ENCODE data around the gene FLOT2. TPM values are rescaled to one million over a fixed set of nuclear protein-coding genes. Genes with fewer than 3 reads are reported as not detected.

FLOT2 gene
- total and polyA plus RNA-seq, 4 experiments from 2014 or later, result 216 to 288 (median 254) TPM

DNA sequence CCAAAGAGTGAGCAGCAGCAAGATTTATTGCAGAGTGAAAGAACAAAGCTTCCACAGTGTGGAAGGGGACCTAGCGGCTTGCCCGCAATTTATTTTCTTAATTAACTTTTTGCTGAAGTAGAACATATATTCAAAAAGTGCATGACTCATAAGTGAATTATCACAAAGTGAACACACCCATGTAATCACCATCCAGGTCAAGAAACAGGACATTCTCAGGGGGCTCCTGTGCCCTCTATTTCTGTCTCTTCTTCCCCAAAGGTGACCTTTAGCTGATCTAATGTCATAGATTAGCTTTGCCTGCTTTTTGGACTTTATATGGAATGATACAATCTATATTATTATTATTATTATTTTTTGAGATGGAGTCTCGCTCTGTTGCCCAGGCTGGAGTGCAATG, 22.8 kb downstream of the FLOT2 start:
- H3K4me1 ChIP-seq (ENCODE audit: insufficient read depth, low read length), result peaks cover 16% of the 10 kb centered on the region
- POLR2A ChIA-PET (ENCODE audit: partially characterized antibody), result interaction anchor here (0.6 kb wide), 1 partner anchor 50 kb away, joined by 3 read pairs; no protein-coding TSS in a partner anchor
- no peak overlapping the region for H3K27ac ChIP-seq (ENCODE audit: low read depth, low read length)
- DNase-seq, result no peak
- no peaks in the 10 kb centered on the region for H3K9me3 ChIP-seq (ENCODE audit: control insufficient read depth in 1 of 2, low read length in 2 of 2)
- peaks cover 12% of the 10 kb centered on the region for H3K36me3 ChIP-seq (ENCODE audit: insufficient read depth, low read length)
- CTCF ChIA-PET (ENCODE audit: partially characterized antibody), result interaction anchor here (1.2 kb wide), 1 partner anchor 22 kb away, joined by 3 read pairs; no protein-coding TSS in a partner anchor
- Mint-ChIP-seq H3K4me1 (peaks cover 5 to 16% (median 11%) of the 10 kb centered on the region in 4 donors), H3K9me3 (peaks cover 0 to 2% (median 0%) of the 10 kb centered on the region in 8 donors), H3K27me3 (no peaks in the 10 kb centered on the region), H3K36me3 (peaks cover 13 to 19% of the 10 kb centered on the region in 2 donors), H3K4me3 (no peak overlapping the region), H3K27ac (no peak overlapping the region)
- no peak overlapping the region for H3K4me3 ChIP-seq (ENCODE audit: low read length in 2 of 2)
- intact Hi-C loops (cut with micrococcal nuclease), result no loop called here
- H3K27me3 ChIP-seq (ENCODE audit: insufficient read depth, low read length), result no peaks in the 10 kb centered on the region

DNA sequence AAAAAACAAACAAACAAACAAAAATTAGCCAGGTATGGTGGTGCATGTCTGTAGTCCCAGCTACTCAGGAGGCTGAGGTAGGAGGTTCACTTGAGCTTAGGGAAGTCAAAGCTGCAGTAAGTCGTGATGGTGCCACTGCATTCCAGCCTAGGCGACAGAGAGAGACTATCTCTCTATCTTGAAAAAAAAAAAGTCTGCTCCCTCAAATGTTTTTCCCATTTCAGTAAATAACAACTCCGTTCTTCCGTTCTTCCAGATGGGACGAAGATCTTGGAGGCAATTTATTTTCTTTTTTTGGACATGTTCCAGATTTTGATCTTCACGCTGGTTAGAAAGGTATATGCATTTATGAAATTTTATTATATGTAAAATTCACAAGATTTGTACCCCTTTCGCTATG, 23.7 kb downstream of the FLOT2 start:
- Mint-ChIP-seq H3K27ac (no peak overlapping the region), H3K4me3 (no peak overlapping the region), H3K27me3 (no peaks in the 10 kb centered on the region), H3K4me1 (peaks cover 5 to 16% (median 11%) of the 10 kb centered on the region in 4 donors), H3K36me3 (peaks cover 7 to 11% of the 10 kb centered on the region in 2 donors), H3K9me3 (peaks cover 0 to 2% (median 0%) of the 10 kb centered on the region in 8 donors)
- POLR2A ChIA-PET (ENCODE audit: partially characterized antibody), result no interaction called here
- intact Hi-C loops (cut with micrococcal nuclease), result no loop called here
- Histone ChIP-seq H3K27ac (ENCODE audit: low read depth, low read length) (no peak overlapping the region), H3K36me3 (ENCODE audit: insufficient read depth, low read length) (peaks cover 3% of the 10 kb centered on the region), H3K9me3 (ENCODE audit: control insufficient read depth in 1 of 2, low read length in 2 of 2) (no peaks in the 10 kb centered on the region), H3K27me3 (ENCODE audit: insufficient read depth, low read length) (no peaks in the 10 kb centered on the region), H3K4me1 (ENCODE audit: insufficient read depth, low read length) (peaks cover 16% of the 10 kb centered on the region), H3K4me3 (ENCODE audit: low read length in 2 of 2) (no peak overlapping the region)
- CTCF ChIA-PET (ENCODE audit: partially characterized antibody), result interaction anchor here (1.2 kb wide), 1 partner anchor 23 kb away, joined by 3 read pairs; no protein-coding TSS in a partner anchor
- no peak for DNase-seq

DNA sequence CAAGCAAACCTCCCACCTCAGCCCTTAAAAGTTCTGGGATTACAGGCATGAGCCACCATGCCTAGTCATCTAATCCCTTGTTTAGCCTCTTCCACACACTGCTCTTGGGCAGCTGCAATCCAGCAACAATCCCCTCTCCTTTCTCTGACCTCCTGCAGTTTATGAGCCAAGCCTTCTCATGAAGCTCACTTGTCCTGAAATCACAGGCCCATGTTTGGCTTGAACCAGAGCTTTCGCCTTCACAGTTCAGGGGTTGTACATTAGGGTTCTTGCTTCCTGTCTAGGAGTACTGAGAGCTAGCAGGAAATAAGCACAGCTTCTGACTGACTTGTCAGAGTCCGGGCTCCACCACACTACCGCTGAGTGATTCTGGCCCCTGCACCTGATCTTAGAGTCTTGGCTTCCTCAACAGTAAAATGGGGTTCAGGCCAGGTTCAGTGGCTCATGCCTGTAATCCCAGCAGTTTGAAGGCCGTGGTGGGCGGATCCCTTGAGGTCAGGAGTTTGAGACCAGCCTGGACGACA, 26.4 kb downstream of the FLOT2 start:
- no peaks in the 10 kb centered on the region for H3K36me3 ChIP-seq (ENCODE audit: insufficient read depth, low read length)
- Mint-ChIP-seq H3K36me3 (no peaks in the 10 kb centered on the region), H3K4me3 (peak overlapping the region in 6 of 8 donors; percentile 21 to 71 (median 63)), H3K9me3 (no peaks in the 10 kb centered on the region), H3K27me3 (no peaks in the 10 kb centered on the region), H3K27ac (peak overlapping the region; percentile 33 to 99 (median 94)), H3K4me1 (peaks cover 5 to 16% (median 11%) of the 10 kb centered on the region in 4 donors)
- DNase-seq, result peak in 4 of 5 donors; percentile 23 to 40 (median 38)
- peaks cover 16% of the 10 kb centered on the region for H3K4me1 ChIP-seq (ENCODE audit: insufficient read depth, low read length)
- no peak overlapping the region for H3K4me3 ChIP-seq (ENCODE audit: low read length in 2 of 2)
- intact Hi-C loops (cut with micrococcal nuclease), result no loop called here
- POLR2A ChIA-PET (ENCODE audit: partially characterized antibody), result interaction anchor here (1.0 to 2.5 kb wide), 7 partner anchors 12 to 32 kb away, joined by 3 to 27 read pairs (median 5); partner anchors contain the start of genes DHRS13 and FLOT2
- no peaks in the 10 kb centered on the region for H3K9me3 ChIP-seq (ENCODE audit: control insufficient read depth in 1 of 2, low read length in 2 of 2)
- CTCF ChIA-PET (ENCODE audit: partially characterized antibody), result interaction anchor here (1.0 to 1.8 kb wide), 7 partner anchors 11 to 107 kb away, joined by 3 to 10 read pairs (median 3); no protein-coding TSS in a partner anchor
- H3K27me3 ChIP-seq (ENCODE audit: insufficient read depth, low read length), result no peaks in the 10 kb centered on the region
- H3K27ac ChIP-seq (ENCODE audit: low read depth, low read length), result peak overlapping the region; percentile 22

- Histone ChIP-seq H3K36me3 (ENCODE audit: insufficient read depth, low read length) (no peaks in the 10 kb centered on the region), H3K27ac (ENCODE audit: low read depth, low read length) (no peak overlapping the region), H3K4me3 (ENCODE audit: low read length in 2 of 2) (no peak overlapping the region), H3K9me3 (ENCODE audit: control insufficient read depth in 1 of 2, low read length in 2 of 2) (no peaks in the 10 kb centered on the region), H3K27me3 (ENCODE audit: insufficient read depth, low read length) (no peaks in the 10 kb centered on the region), H3K4me1 (ENCODE audit: insufficient read depth, low read length) (peaks cover 16% of the 10 kb centered on the region)
- CTCF ChIA-PET (ENCODE audit: partially characterized antibody), result no interaction called here
- Mint-ChIP-seq H3K9me3 (no peaks in the 10 kb centered on the region), H3K4me1 (peaks cover 5 to 12% (median 7%) of the 10 kb centered on the region in 4 donors), H3K36me3 (peaks cover under 1 to 3% of the 10 kb centered on the region in 2 donors), H3K27me3 (no peaks in the 10 kb centered on the region), H3K27ac (no peak overlapping the region), H3K4me3 (no peak overlapping the region)
- intact Hi-C loops (cut with micrococcal nuclease), result no loop called here
- POLR2A ChIA-PET (ENCODE audit: partially characterized antibody), result no interaction called here
- DNase-seq, result no peak
Measured at GRCh38 chr17:28867276-28867675, 30.3 kb downstream of the FLOT2 start.

DNA sequence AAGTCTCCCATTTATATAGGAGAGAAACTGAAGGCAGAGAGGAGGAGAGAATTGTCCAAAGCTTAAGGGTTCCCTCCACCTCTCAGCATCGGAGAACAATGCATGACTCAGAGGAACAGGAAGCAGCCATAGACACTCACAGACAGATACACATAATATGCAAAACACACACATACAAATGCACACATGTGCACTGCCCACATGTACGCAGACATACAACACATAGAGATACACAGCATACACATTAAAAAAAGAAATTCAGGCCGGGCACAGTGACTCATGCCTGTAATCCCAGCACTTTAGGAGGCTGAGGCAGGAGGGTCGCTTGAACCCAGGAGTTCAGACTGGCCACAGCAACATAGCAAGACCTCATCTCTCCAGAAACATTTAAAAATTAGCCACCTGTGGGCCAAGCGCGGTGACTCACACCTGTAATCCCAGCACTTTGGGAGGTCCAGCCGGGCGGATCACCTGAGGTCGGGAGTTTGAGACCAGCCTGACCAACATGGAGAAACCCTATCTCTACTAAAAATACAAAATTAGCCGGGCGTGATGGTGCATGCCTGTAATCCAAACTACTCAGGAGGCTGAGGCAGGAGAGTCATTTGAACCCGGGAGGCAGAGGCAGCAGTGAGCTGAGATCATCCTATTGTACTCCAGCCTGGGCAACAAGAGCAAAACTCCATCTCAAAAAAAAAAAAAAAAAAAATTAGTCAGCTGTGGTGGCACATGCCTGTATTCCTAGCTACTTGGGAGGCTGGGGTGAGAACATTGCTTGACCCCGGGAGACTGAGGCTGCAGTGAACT, 31.4 kb downstream of the FLOT2 start:
- H3K36me3 ChIP-seq (ENCODE audit: insufficient read depth, low read length), result no peaks in the 10 kb centered on the region
- intact Hi-C loops (cut with micrococcal nuclease), result no loop called here
- no peak for DNase-seq
- Mint-ChIP-seq H3K27me3 (no peaks in the 10 kb centered on the region), H3K36me3 (peaks cover 6 to 10% of the 10 kb centered on the region in 2 donors), H3K4me1 (peaks cover 3 to 5% (median 3%) of the 10 kb centered on the region in 4 donors), H3K9me3 (no peaks in the 10 kb centered on the region), H3K4me3 (no peak overlapping the region), H3K27ac (no peak overlapping the region)
- H3K4me1 ChIP-seq (ENCODE audit: insufficient read depth, low read length), result peaks cover 6% of the 10 kb centered on the region
- no peaks in the 10 kb centered on the region for H3K9me3 ChIP-seq (ENCODE audit: control insufficient read depth in 1 of 2, low read length in 2 of 2)
- ChIA-PET POLR2A (ENCODE audit: partially characterized antibody) (interaction anchor here (0.9 kb wide), 1 partner anchor 27 kb away, joined by 3 read pairs; no protein-coding TSS in a partner anchor), CTCF (ENCODE audit: partially characterized antibody) (interaction anchor here (1.1 kb wide), 1 partner anchor 31 kb away, joined by 3 read pairs; the partner anchor contains the start of gene FLOT2)
- H3K4me3 ChIP-seq (ENCODE audit: low read length in 2 of 2), result no peak overlapping the region
- no peaks in the 10 kb centered on the region for H3K27me3 ChIP-seq (ENCODE audit: insufficient read depth, low read length)
- H3K27ac ChIP-seq (ENCODE audit: low read depth, low read length), result no peak overlapping the region

- Histone ChIP-seq H3K27me3 (ENCODE audit: insufficient read depth, low read length) (no peaks in the 10 kb centered on the region), H3K27ac (ENCODE audit: low read depth, low read length) (no peak overlapping the region), H3K36me3 (ENCODE audit: insufficient read depth, low read length) (peaks cover 4% of the 10 kb centered on the region), H3K4me1 (ENCODE audit: insufficient read depth, low read length) (no peaks in the 10 kb centered on the region), H3K9me3 (ENCODE audit: control insufficient read depth in 1 of 2, low read length in 2 of 2) (no peaks in the 10 kb centered on the region), H3K4me3 (ENCODE audit: low read length in 2 of 2) (no peak overlapping the region)
- H3K4me3 Mint-ChIP-seq, result no peak overlapping the region
- no peak overlapping the region for H3K27ac Mint-ChIP-seq
- DNase-seq, result no peak
- ChIA-PET CTCF (ENCODE audit: partially characterized antibody) (interaction anchor here (0.6 to 1.4 kb wide), 2 partner anchors 16 to 86 kb away, joined by 3 to 6 read pairs; no protein-coding TSS in a partner anchor), POLR2A (ENCODE audit: partially characterized antibody) (interaction anchor here (0.9 kb wide), 1 partner anchor 27 kb away, joined by 3 read pairs; no protein-coding TSS in a partner anchor)
- H3K36me3 Mint-ChIP-seq, result peaks cover 10 to 18% of the 10 kb centered on the region in 2 donors
- peaks cover 0 to 2% (median 0%) of the 10 kb centered on the region in 4 donors for H3K4me1 Mint-ChIP-seq
- H3K9me3 Mint-ChIP-seq, result no peaks in the 10 kb centered on the region
- intact Hi-C loops (cut with micrococcal nuclease), result no loop called here
- H3K27me3 Mint-ChIP-seq, result no peaks in the 10 kb centered on the region
Measured at GRCh38 chr17:28864991-28865849, 32.3 kb downstream of the FLOT2 start.
